A549 (cell line): ENCODE measurements around the gene TUBGCP6. TPM values are rescaled to one million over a fixed set of nuclear protein-coding genes. Genes with fewer than 3 reads are reported as not detected.

Experiments used
- ATAC-seq, 2 experiments: fragments of 200-7000 bp in 1 of 2; fragments of >200 bp in 1 of 2; cut with Nextera tagmentation in 1 of 2; cut with Tn5 transposase in 1 of 2; 3 replicates each; pipeline versions ENCODE4 v1.8.0 to v1.9.1; 2018 to 2020; ENCODE audit warnings: mild to moderate bottlenecking in 1 of 2, moderate library complexity in 1 of 2
- CTCF ChIA-PET: fragments of 300-600 bp; sonication (Branson Sonifier 250); formaldehyde crosslinking; extraction: SDS; loops from one replicate; lab custom pipeline; 2021; ENCODE audit warnings: antibody characterized with exemption, inconsistent platforms; lab: Yijun Ruan, JAX
- POLR2A ChIA-PET: fragments of 350-600 bp; formaldehyde crosslinking; extraction: SDS; loops from one replicate; lab custom pipeline; 2021; ENCODE audit warnings: antibody characterized with exemption, inconsistent platforms; lab: Yijun Ruan, JAX
- DNase-seq, 2 experiments: peaks; one replicate each; pipeline versions ENCODE4 v3.0.0 to v3.0.0-alpha.2; 2011 to 2016; ENCODE audit warnings: low read depth in 1 of 2, low spot score in 1 of 2
- FAIRE-seq: peaks from 2 replicates; lab custom pipeline; 2011; peaks lifted over from hg19 to GRCh38; lab: Jason Lieb, UNC
- H3K27ac ChIP-seq, 2 experiments: fragments of >200 bp; sonication (Bioruptor Twin); formaldehyde crosslinking; 3 replicates each; pipeline ENCODE4 v1.5.1; 2016 to 2017
- H3K4me1 ChIP-seq: fragments of >200 bp; sonication (Bioruptor Twin); formaldehyde crosslinking; 3 replicates; pipeline ENCODE4 v1.6.1; 2016
- H3K4me2 ChIP-seq: fragments of >200 bp; sonication (Bioruptor Twin); formaldehyde crosslinking; 3 replicates; pipeline ENCODE4 v1.6.1; 2016
- H3K4me3 ChIP-seq: fragments of >200 bp; sonication (Bioruptor Twin); formaldehyde crosslinking; 3 replicates; pipeline ENCODE4 v1.5.1; 2016
- H3K9me3 ChIP-seq: fragments of >200 bp; sonication (Bioruptor Twin); formaldehyde crosslinking; 3 replicates; pipeline ENCODE4 v1.6.1; 2016
- CBX2 ChIP-seq: fragments of 200-600 bp; sonication (generic); IDR thresholded peaks from 2 replicates; pipeline ENCODE4 v1.6.1; 2016; ENCODE audit warnings: low read depth, mild to moderate bottlenecking, borderline replicate concordance
- CEBPB ChIP-seq, 2 experiments: fragments of >200 bp in 1 of 2; sonication (Bioruptor Twin) in 1 of 2; formaldehyde crosslinking in 1 of 2; IDR thresholded peaks; 2 replicates each; pipeline ENCODE4 v1.6.1; 2012 to 2016
- CHD2 ChIP-seq: fragments of 150-350 bp; IDR thresholded peaks from 2 replicates; pipeline ENCODE4 v1.6.1; 2014; ENCODE audit warnings: low read length; ENCODE audit not compliant: partially characterized antibody
- EHMT2 ChIP-seq: fragments of 200-600 bp; sonication (generic); IDR thresholded peaks from 2 replicates; pipeline ENCODE4 v1.6.1; 2016; ENCODE audit warnings: antibody characterized with exemption, low read depth, mild to moderate bottlenecking, moderate library complexity
- ESRRA ChIP-seq: fragments of 150-350 bp; IDR thresholded peaks from 2 replicates; pipeline ENCODE4 v1.6.1; 2014; ENCODE audit warnings: mild to moderate bottlenecking, low read length, borderline replicate concordance
- GATA3 ChIP-seq: IDR thresholded peaks from 2 replicates; pipeline ENCODE4 v1.6.1; 2012; ENCODE audit warnings: borderline replicate concordance
- HDAC2 ChIP-seq: fragments of 200-600 bp; sonication (generic); IDR thresholded peaks from 2 replicates; pipeline ENCODE4 v1.6.1; 2016
- HOXA7 ChIP-seq: fragments of 250-450 bp; sonication (Bioruptor Pico); IDR thresholded peaks from 2 replicates; pipeline ENCODE4 v1.5.0; 2020; ENCODE audit warnings: mild to moderate bottlenecking, moderate library complexity
- HOXB5 ChIP-seq: fragments of 250-450 bp; sonication (Bioruptor Pico); IDR thresholded peaks from 2 replicates; pipeline ENCODE4 v1.5.0; 2020; ENCODE audit warnings: mild to moderate bottlenecking, moderate library complexity
- JUN ChIP-seq, 2 experiments: fragments of >200 bp; sonication (Bioruptor Twin); formaldehyde crosslinking; IDR thresholded peaks; 2 replicates in 1 of 2; 3 replicates in 1 of 2; pipeline ENCODE4 v1.6.1; 2016 to 2017
- JUNB ChIP-seq: fragments of >200 bp; sonication (Bioruptor Twin); formaldehyde crosslinking; IDR thresholded peaks from 2 replicates; pipeline ENCODE4 v1.6.1; 2016
- KDM1A ChIP-seq: fragments of 200-600 bp; sonication (generic); IDR thresholded peaks from 2 replicates; pipeline ENCODE4 v1.6.1; 2016; ENCODE audit warnings: low read depth, mild to moderate bottlenecking
- MAFK ChIP-seq: fragments of 450-650 bp; IDR thresholded peaks from 2 replicates; pipeline ENCODE4 v1.6.1; 2014; ENCODE audit not compliant: partially characterized antibody
- MAZ ChIP-seq: fragments of 150-350 bp; IDR thresholded peaks from 2 replicates; pipeline ENCODE4 v1.6.1; 2014; ENCODE audit warnings: antibody characterized with exemption, low read depth, low read length, borderline replicate concordance
- POLR2AphosphoS2 ChIP-seq: conservative IDR thresholded peaks from 2 replicates; pipeline ENCODE4 v1.6.1; 2012; ENCODE audit warnings: low read length, improper control_type of control experiment, inconsistent platforms
- RAD21 ChIP-seq, 2 experiments: fragments of >200 bp in 1 of 2; sonication (Bioruptor Twin) in 1 of 2; formaldehyde crosslinking in 1 of 2; IDR thresholded peaks in 1 of 2; conservative IDR thresholded peaks in 1 of 2; 2 replicates in 1 of 2; 3 replicates in 1 of 2; pipeline ENCODE4 v1.6.1; 2012 to 2018; ENCODE audit warnings: inconsistent platforms in 1 of 2
- RNF2 ChIP-seq: fragments of 200-600 bp; sonication (generic); IDR thresholded peaks from 2 replicates; pipeline ENCODE4 v1.6.1; 2016; ENCODE audit warnings: low read depth, mild to moderate bottlenecking, antibody characterized with exemption, moderate library complexity, borderline replicate concordance
- TFCP2L1 ChIP-seq: fragments of 250-450 bp; sonication (Bioruptor Pico); IDR thresholded peaks from 2 replicates; pipeline ENCODE4 v1.5.0; 2021; ENCODE audit warnings: mild to moderate bottlenecking
- ZC3H11A ChIP-seq: fragments of 450-650 bp; IDR thresholded peaks from 2 replicates; pipeline ENCODE4 v1.6.1; 2014; ENCODE audit warnings: antibody characterized with exemption, mild to moderate bottlenecking
- ZNF302 ChIP-seq: fragments of 250-450 bp; sonication (Bioruptor Pico); IDR thresholded peaks from 2 replicates; pipeline ENCODE4 v1.9.0; 2021; ENCODE audit warnings: inconsistent platforms, mild to moderate bottlenecking, moderate library complexity
- ZSCAN20 ChIP-seq: fragments of 250-450 bp; sonication (Bioruptor Pico); IDR thresholded peaks from 2 replicates; pipeline ENCODE4 v1.8.0; 2022; ENCODE audit warnings: mild to moderate bottlenecking, moderate library complexity
- WGBS: methylation state at CpG from one replicate; pipeline ENCODE4 v1.1.6; 2017; ENCODE audit errors: missing lambda C conversion rate; 5-methylcytosine and 5-hydroxymethylcytosine counted together
- polyA plus RNA-seq, 4 experiments: library from polyadenylated mRNA; depleted of rRNA in 3 of 4; stranded (reverse); fragments of >200 nt; fragmentation: RNase III in 1 of 4; extraction: RNeasy Plus Mini Kit Qiagen cat#74134 plus additional on column Dnase treatment in 1 of 4; gene quantifications; 2 replicates in 3 of 4; 3 replicates in 1 of 4; pipeline ENCODE4 v1.2.3, GENCODE V29; 2011 to 2017
- TF ChIP-seq, protein P1 (sequence below): fragments of >200 bp; sonication (Bioruptor Twin); formaldehyde crosslinking; IDR thresholded peaks from 3 replicates; pipeline ENCODE4 v1.5.1; 2016
- TF ChIP-seq, protein P2 (sequence below): IDR thresholded peaks from 2 replicates; pipeline ENCODE4 v1.6.1; 2012
- TF ChIP-seq, protein P3 (sequence below): fragments of >200 bp; sonication (Bioruptor Twin); formaldehyde crosslinking; IDR thresholded peaks from 3 replicates; pipeline ENCODE4 v1.6.1; 2016

Gene TUBGCP6
- polyA plus RNA-seq, 2 of the 4 experiments (the other 2 are of a cell fraction) = 6.5 to 14.2 TPM

GRCh38 chr22:50249341-50250248 is 4.8 kb upstream of the TUBGCP6 start:
- TF ChIP-seq HOXB5 = no peak
- no peak for TF ChIP-seq JUN (IDR thresholded peaks at IDR 0.05)
- no peak for TF ChIP-seq RAD21 (conservative IDR thresholded peaks at IDR 0.05 in 1 of 2, IDR thresholded peaks at IDR 0.05 in 1 of 2)
- TF ChIP-seq GATA3 = no peak
- no peak for TF ChIP-seq ZSCAN20 (CRISPR knock-in tag)
- TF ChIP-seq ZC3H11A = no peak
- TF ChIP-seq JUNB = no peak
- DNase-seq = no peak
- ChIA-PET POLR2A (interaction anchor here (0.5 kb wide), 1 partner anchor 51 kb away, joined by 4 read pairs; no protein-coding TSS in a partner anchor), CTCF (interaction anchor here (1.0 to 5.6 kb wide), 5 partner anchors 8 to 92 kb away, joined by 3 to 74 read pairs (median 6); partner anchors contain the start of gene DENND6B)
- ATAC-seq = no peak
- Histone ChIP-seq H3K4me2 (peak overlapping the region; percentile 77; the same call in 1 of the 3 replicates), H3K9me3 (no peaks in the 10 kb centered on the region), H3K27ac (peak overlapping the region in 1 of 2 experiments; percentile 93; a peak in 1 of 6 replicates), H3K4me3 (no peak overlapping the region), H3K4me1 (peaks cover 19% of the 10 kb centered on the region; the same call in 2 of the 3 replicates)
- no peak for FAIRE-seq
- WGBS = 88% methylated on average over 14 of the region's 32 CpGs

DNA sequence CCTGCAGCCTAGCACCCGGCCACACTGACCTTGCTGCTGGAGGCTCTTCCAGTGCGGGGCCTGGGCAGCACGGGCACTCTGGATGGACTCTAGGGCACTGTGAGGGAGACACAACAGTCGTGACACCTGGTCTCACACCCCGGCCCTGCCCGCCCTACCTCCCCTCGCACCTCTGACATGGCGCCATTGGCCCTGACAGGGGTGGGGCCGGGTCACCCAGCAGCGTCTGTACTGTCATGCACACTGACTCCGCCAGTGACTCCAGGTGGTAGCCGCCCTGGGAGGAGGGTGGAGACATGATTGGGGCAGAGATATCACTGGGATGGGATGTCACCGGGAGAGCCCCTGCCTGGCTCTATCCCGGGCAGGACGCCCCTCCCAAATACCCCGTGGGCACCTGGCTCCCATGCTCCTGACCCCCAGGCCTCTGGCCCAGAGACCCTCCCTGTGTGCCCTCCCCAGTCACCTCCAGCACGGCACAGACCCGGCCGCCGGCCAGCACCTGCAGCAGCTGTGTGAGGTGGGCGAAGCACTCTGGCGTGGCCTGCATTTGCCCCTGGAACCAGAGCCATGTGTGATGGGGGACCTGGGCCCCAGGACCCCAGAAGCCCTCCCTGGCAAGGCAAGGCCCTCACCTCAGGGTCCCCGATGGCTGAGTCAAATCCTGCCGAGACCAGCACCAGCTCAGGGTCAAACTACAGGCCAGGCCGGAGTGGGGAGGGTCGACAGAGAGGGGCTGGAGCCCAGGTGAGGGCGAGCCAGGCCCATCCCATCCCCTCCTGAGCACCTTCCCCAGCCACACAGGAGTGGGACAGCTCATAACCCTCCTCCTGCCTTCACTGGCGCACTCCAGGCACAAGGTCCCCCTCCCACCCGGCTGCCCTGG is 3.6 kb upstream of the TUBGCP6 start:
- Histone ChIP-seq H3K4me3 (no peak overlapping the region), H3K4me2 (no peak overlapping the region), H3K27ac (no peak overlapping the region), H3K4me1 (peaks cover 19% of the 10 kb centered on the region; the same call in 2 of the 3 replicates), H3K9me3 (no peaks in the 10 kb centered on the region)
- FAIRE-seq (no peak), ATAC-seq (no peak), DNase-seq (no peak)
- WGBS = 80% methylated on average over 2 of the region's 29 CpGs
- ChIA-PET POLR2A (interaction anchor here (1.1 kb wide), 1 partner anchor 23 kb away, joined by 3 read pairs; no protein-coding TSS in a partner anchor), CTCF (interaction anchor here (1.0 to 5.6 kb wide), 3 partner anchors 77 to 204 kb away, joined by 3 to 74 read pairs (median 3); partner anchors contain the start of gene DENND6B)
- no peak for TF ChIP-seq CHD2
- TF ChIP-seq ZSCAN20 (CRISPR knock-in tag) = no peak
- TF ChIP-seq, protein P1, sequence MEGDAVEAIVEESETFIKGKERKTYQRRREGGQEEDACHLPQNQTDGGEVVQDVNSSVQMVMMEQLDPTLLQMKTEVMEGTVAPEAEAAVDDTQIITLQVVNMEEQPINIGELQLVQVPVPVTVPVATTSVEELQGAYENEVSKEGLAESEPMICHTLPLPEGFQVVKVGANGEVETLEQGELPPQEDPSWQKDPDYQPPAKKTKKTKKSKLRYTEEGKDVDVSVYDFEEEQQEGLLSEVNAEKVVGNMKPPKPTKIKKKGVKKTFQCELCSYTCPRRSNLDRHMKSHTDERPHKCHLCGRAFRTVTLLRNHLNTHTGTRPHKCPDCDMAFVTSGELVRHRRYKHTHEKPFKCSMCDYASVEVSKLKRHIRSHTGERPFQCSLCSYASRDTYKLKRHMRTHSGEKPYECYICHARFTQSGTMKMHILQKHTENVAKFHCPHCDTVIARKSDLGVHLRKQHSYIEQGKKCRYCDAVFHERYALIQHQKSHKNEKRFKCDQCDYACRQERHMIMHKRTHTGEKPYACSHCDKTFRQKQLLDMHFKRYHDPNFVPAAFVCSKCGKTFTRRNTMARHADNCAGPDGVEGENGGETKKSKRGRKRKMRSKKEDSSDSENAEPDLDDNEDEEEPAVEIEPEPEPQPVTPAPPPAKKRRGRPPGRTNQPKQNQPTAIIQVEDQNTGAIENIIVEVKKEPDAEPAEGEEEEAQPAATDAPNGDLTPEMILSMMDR = no peak
- TF ChIP-seq CBX2 = no peak
- no peak for TF ChIP-seq TFCP2L1

DNA sequence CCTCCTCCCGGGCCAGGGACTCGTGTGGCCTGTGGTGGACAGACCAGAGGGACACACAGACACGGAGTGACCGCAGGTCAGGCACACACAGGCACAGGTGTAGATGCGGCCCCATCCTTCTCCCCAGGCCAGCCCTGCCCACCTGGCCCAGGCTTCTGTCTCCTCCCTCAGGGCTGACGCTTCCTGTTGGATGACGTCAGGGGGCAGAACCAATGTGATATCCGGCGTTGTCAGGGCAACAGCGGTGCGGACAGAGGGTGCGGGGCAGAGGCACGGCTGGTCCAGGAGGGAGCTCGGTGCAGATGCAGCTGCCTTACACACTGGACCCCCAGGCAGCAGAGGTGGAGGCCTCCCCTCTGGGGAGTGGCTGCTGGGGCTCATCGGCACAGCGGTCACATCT is 2.9 kb upstream of the TUBGCP6 start:
- DNase-seq = peak in 1 of 2 experiments; percentile 54
- ChIA-PET CTCF (interaction anchor here (1.0 to 1.1 kb wide), 2 partner anchors 94 to 205 kb away, joined by 3 read pairs; no protein-coding TSS in a partner anchor), POLR2A (interaction anchor here (1.1 kb wide), 1 partner anchor 24 kb away, joined by 3 read pairs; no protein-coding TSS in a partner anchor)
- FAIRE-seq = no peak
- WGBS = 93% methylated on average over 2 of the region's 16 CpGs
- H3K4me1 ChIP-seq = peaks cover 22% of the 10 kb centered on the region; the same call in 2 of the 3 replicates
- no peak overlapping the region for H3K27ac ChIP-seq
- no peak overlapping the region for H3K4me2 ChIP-seq
- 0 out of 6 replicates have a peak, but pooled peaks of 1 of the 2 experiments have one; percentile 0 for ATAC-seq
- H3K4me3 ChIP-seq = no peak overlapping the region
- no peaks in the 10 kb centered on the region for H3K9me3 ChIP-seq
- TF ChIP-seq CEBPB (IDR thresholded peaks at IDR 0.05) (no peak), MAFK (no peak), HDAC2 (no peak), ESRRA (no peak), TFCP2L1 (no peak), POLR2AphosphoS2 (no peak; the same call in 1 of the 2 replicates), CBX2 (no peak), RNF2 (no peak), ZNF302 (no peak), HOXA7 (CRISPR knock-in tag) (no peak), MAZ (no peak), KDM1A (no peak), EHMT2 (no peak)
- TF ChIP-seq, protein P2, sequence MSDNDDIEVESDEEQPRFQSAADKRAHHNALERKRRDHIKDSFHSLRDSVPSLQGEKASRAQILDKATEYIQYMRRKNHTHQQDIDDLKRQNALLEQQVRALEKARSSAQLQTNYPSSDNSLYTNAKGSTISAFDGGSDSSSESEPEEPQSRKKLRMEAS = no peak
- TF ChIP-seq, protein P3, sequence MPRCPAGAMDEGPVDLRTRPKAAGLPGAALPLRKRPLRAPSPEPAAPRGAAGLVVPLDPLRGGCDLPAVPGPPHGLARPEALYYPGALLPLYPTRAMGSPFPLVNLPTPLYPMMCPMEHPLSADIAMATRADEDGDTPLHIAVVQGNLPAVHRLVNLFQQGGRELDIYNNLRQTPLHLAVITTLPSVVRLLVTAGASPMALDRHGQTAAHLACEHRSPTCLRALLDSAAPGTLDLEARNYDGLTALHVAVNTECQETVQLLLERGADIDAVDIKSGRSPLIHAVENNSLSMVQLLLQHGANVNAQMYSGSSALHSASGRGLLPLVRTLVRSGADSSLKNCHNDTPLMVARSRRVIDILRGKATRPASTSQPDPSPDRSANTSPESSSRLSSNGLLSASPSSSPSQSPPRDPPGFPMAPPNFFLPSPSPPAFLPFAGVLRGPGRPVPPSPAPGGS = no peak
- TF ChIP-seq, all 56 proteins: peak for 0
